ENCODE results near the gene IL17RE.

The IL17RE gene

DNA sequence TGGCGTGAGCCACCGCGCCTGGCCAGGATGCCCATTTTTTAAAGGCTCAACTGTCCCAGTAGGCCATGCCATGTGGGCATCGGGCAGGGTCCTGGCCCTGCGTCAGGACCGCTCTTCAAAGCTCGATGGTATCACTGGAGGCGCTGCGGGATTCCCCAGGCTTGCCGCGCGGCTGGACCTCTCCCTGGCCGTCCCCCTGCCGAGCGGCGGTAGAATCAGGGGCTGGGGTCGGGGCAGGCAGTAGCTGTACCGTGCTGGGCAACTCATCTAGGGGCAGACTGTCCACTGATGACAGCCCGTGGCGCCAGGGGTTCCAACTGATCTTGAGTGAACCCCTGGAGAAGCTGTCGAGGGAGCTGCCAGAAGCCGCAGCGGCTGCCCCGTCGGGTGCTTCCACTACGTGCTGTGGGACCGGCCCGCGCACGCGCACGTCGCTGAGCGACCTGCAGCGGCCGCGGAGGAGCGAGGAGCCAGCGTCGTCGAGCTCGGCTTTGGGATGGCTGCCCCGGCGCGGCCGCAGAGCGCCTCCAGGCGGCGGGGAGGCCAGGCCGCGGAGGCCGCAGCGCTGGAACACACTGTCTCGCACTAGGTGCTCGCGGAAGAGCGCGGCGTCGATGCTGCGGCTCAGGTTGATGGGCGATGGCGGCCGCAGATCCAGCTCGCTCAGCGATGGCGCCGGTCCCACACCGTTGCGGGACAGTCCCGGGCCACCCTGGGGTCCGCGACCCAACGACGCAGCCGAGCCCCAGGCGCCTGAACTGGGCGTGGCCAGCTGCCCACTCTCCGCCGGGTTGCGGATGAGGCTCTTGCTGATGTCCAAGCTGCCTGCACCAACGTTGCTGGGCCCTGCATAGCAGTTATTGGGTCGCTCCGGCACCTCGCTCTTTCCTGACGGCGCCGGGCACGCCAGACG lies 43.7 kb downstream of the IL17RE start:
- Histone ChIP-seq H3K27ac (ENCODE audit: extremely low read depth, low read depth, low read length) (peak overlapping the region; percentile 69; the same call in 1 of the 2 replicates), H3K4me1 (ENCODE audit: control insufficient read depth, insufficient read depth, low read length) (no peaks in the 10 kb centered on the region), H3K9me3 (ENCODE audit: control insufficient read depth, insufficient read depth, low read depth, low read length) (no peaks in the 10 kb centered on the region), H3K36me3 (ENCODE audit: control insufficient read depth in 2 of 2, insufficient read depth in 1 of 2, low read length in 2 of 2) (peaks cover 0 to 51% of the 10 kb centered on the region in 2 experiments; a peak in 1 of 3 replicates), H3K4me3 (ENCODE audit: low read depth, low read length) (peak overlapping the region; percentile 50)
- CTCF ChIA-PET = interaction anchor here (0.7 to 2.3 kb wide), 33 partner anchors 8 to 249 kb away, joined by 3 to 19 read pairs (median 4); partner anchors contain the start of genes ARPC4, CRELD1, OGG1 and TADA3
- POLR2A ChIA-PET = interaction anchor here (0.5 to 1.9 kb wide), 26 partner anchors 8 to 590 kb away, joined by 3 to 33 read pairs (median 4); partner anchors contain the start of genes CRELD1, EMC3, IL17RC and JAGN1
- TF ChIP-seq ZNF221 (tag by site-specific recombination; IDR thresholded peaks at IDR 0.05; ENCODE audit: borderline replicate concordance) (no peak), ZNF548 (tag by site-specific recombination; IDR thresholded peaks at IDR 0.05) (no peak), ZNF394 (tag by site-specific recombination; IDR thresholded peaks at IDR 0.05; ENCODE audit: borderline replicate concordance) (peak; percentile 79; the same call in 1 of the 2 replicates), SP3 (tag by site-specific recombination; IDR thresholded peaks at IDR 0.05) (no peak; the same call in 1 of the 2 replicates), ZNF777 (tag by site-specific recombination; IDR thresholded peaks at IDR 0.05; ENCODE audit: borderline replicate concordance) (peak; percentile 66; the same call in 1 of the 2 replicates), ZNF132 (tag by site-specific recombination; IDR thresholded peaks at IDR 0.05; ENCODE audit: borderline replicate concordance) (no peak), ZNF324 (tag by site-specific recombination; IDR thresholded peaks at IDR 0.05) (no peak), OSR2 (tag by site-specific recombination; IDR thresholded peaks at IDR 0.05) (peak; percentile 40; the same call in 1 of the 2 replicates), ZNF837 (tag by site-specific recombination; IDR thresholded peaks at IDR 0.05) (no peak), ZNF175 (tag by site-specific recombination; IDR thresholded peaks at IDR 0.05) (no peak), HOXA7 (CRISPR knock-in tag; IDR thresholded peaks at IDR 0.05; ENCODE audit: borderline replicate concordance) (no peak), ZNF639 (tag by site-specific recombination; IDR thresholded peaks at IDR 0.05) (no peak), ZNF529 (tag by site-specific recombination; IDR thresholded peaks at IDR 0.05; ENCODE audit: insufficient replicate concordance) (no peak), ZNF624 (tag by site-specific recombination; IDR thresholded peaks at IDR 0.05) (no peak), ZNF514 (tag by site-specific recombination; IDR thresholded peaks at IDR 0.05) (no peak), ZNF518A (tag by site-specific recombination; conservative IDR thresholded peaks at IDR 0.05; ENCODE audit: low read depth) (0 out of 2 replicates have a peak, but pooled peaks have one; percentile 17), ZNF549 (tag by site-specific recombination; IDR thresholded peaks at IDR 0.05) (no peak), ZNF610 (tag by site-specific recombination; IDR thresholded peaks at IDR 0.05; ENCODE audit: borderline replicate concordance) (peak; percentile 9; the same call in 1 of the 2 replicates), ZNF670 (tag by site-specific recombination; IDR thresholded peaks at IDR 0.05; ENCODE audit: low read depth) (no peak), ZNF169 (tag by site-specific recombination; IDR thresholded peaks at IDR 0.05) (no peak)
- TF ChIP-seq, protein P1, sequence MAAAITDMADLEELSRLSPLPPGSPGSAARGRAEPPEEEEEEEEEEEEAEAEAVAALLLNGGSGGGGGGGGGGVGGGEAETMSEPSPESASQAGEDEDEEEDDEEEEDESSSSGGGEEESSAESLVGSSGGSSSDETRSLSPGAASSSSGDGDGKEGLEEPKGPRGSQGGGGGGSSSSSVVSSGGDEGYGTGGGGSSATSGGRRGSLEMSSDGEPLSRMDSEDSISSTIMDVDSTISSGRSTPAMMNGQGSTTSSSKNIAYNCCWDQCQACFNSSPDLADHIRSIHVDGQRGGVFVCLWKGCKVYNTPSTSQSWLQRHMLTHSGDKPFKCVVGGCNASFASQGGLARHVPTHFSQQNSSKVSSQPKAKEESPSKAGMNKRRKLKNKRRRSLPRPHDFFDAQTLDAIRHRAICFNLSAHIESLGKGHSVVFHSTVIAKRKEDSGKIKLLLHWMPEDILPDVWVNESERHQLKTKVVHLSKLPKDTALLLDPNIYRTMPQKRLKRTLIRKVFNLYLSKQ (tag by site-specific recombination; IDR thresholded peaks at IDR 0.05; ENCODE audit: borderline replicate concordance) = no peak
- TF ChIP-seq, protein P2, sequence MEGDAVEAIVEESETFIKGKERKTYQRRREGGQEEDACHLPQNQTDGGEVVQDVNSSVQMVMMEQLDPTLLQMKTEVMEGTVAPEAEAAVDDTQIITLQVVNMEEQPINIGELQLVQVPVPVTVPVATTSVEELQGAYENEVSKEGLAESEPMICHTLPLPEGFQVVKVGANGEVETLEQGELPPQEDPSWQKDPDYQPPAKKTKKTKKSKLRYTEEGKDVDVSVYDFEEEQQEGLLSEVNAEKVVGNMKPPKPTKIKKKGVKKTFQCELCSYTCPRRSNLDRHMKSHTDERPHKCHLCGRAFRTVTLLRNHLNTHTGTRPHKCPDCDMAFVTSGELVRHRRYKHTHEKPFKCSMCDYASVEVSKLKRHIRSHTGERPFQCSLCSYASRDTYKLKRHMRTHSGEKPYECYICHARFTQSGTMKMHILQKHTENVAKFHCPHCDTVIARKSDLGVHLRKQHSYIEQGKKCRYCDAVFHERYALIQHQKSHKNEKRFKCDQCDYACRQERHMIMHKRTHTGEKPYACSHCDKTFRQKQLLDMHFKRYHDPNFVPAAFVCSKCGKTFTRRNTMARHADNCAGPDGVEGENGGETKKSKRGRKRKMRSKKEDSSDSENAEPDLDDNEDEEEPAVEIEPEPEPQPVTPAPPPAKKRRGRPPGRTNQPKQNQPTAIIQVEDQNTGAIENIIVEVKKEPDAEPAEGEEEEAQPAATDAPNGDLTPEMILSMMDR (tag by site-specific recombination; IDR thresholded peaks at IDR 0.05) = peak; percentile 51
- TF ChIP-seq, protein P3, sequence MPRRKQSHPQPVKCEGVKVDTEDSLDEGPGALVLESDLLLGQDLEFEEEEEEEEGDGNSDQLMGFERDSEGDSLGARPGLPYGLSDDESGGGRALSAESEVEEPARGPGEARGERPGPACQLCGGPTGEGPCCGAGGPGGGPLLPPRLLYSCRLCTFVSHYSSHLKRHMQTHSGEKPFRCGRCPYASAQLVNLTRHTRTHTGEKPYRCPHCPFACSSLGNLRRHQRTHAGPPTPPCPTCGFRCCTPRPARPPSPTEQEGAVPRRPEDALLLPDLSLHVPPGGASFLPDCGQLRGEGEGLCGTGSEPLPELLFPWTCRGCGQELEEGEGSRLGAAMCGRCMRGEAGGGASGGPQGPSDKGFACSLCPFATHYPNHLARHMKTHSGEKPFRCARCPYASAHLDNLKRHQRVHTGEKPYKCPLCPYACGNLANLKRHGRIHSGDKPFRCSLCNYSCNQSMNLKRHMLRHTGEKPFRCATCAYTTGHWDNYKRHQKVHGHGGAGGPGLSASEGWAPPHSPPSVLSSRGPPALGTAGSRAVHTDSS (tag by site-specific recombination; IDR thresholded peaks at IDR 0.05) = no peak
